GM12875 (cell line): ENCODE results near the gene PAX4.

Experiments used
- H3K4me3 ChIP-seq: one replicate; pipeline ENCODE4 v1.5.1; 2011; ENCODE audit warnings: low read depth, low read length, control low read depth
- TF ChIP-seq, protein P1 (sequence below): IDR thresholded peaks from 2 replicates; pipeline ENCODE4 v1.5.1; 2011; ENCODE audit warnings: low read depth, mild to moderate bottlenecking, control low read depth, inconsistent platforms, low read length, moderate library complexity, borderline replicate concordance; ENCODE audit not compliant: insufficient read depth

The PAX4 gene, protein sequence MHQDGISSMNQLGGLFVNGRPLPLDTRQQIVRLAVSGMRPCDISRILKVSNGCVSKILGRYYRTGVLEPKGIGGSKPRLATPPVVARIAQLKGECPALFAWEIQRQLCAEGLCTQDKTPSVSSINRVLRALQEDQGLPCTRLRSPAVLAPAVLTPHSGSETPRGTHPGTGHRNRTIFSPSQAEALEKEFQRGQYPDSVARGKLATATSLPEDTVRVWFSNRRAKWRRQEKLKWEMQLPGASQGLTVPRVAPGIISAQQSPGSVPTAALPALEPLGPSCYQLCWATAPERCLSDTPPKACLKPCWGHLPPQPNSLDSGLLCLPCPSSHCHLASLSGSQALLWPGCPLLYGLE

DNA sequence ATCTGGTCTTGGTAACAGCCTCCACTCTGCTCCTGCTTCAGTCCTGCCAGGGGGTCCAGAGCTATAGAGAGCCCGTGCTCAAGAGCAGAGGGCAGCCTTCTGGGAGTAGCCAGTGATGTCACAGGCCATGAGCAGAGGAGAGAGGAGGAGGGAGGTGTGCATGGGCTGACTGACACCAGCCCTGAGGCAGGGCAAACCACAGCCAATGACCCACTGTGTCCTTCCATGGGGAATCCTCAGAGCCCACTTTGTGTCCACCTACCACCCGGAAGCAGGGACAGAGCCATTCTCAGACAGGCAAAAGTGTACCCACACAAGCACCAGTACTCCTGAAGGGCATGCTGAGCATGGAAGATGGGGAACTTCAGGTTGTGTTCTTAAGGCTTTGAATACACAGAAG lies at the start of gene PAX4:
Gene PAX4 (minus strand): TSS at position 101 of the 400 bp plus-strand sequence. CDS start 2,214 bp downstream, outside the sequence.
- no peak within 1 kb of the TSS for H3K4me3 ChIP-seq
- TF ChIP-seq, protein P1, sequence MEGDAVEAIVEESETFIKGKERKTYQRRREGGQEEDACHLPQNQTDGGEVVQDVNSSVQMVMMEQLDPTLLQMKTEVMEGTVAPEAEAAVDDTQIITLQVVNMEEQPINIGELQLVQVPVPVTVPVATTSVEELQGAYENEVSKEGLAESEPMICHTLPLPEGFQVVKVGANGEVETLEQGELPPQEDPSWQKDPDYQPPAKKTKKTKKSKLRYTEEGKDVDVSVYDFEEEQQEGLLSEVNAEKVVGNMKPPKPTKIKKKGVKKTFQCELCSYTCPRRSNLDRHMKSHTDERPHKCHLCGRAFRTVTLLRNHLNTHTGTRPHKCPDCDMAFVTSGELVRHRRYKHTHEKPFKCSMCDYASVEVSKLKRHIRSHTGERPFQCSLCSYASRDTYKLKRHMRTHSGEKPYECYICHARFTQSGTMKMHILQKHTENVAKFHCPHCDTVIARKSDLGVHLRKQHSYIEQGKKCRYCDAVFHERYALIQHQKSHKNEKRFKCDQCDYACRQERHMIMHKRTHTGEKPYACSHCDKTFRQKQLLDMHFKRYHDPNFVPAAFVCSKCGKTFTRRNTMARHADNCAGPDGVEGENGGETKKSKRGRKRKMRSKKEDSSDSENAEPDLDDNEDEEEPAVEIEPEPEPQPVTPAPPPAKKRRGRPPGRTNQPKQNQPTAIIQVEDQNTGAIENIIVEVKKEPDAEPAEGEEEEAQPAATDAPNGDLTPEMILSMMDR, result no peak

DNA sequence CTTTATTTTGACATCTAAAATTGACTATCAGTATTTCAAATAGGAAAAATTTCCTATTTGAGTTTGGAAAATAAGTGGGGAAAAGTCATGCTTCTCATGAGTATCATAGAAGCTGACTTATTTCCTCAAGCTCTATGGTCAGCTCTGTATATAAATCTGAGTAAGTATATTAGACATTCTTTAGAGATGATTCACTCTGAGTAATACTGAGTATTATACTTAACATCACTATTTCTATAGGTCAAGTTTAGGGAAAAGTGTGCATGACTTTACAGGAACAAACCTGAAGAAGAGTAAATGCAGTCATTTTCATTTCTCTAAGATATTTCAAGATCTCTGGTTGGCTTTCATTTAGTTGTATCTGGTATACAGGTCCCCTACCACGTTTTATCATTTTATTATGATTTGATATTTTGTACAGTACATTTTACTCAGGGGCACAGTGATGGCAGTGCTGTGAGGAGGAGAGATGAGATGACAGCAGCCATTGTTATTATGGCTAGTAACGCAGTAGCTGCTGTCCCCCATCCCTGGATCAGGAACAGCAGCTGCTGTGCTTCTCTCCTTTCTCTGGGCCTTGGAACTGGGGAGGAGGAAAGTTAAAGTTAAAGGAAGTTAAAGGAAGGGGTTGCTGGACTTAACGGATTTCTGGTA lies 49.2 kb upstream of the PAX4 start:
- H3K4me3 ChIP-seq, result no peak overlapping the region
- TF ChIP-seq, protein P1, result no peak

DNA sequence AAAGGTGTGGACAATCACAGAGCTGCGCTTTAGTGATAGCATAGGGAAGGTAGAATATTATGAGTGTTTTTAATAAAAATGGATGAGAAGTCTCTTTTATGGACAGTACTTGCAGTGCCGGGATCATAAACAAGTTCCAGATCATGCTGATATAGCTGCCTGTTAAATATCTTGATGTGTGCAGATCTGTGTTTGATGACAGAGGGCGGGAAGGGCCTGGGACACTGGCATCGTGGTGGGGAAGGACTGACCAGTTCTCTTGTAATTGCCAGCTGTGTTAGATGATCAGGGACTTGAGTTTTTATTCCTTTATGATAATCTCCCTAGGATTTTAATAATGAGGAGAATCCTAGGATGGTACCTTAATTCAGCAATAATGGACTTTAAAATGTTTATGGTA lies 48.7 kb upstream of the PAX4 start:
- H3K4me3 ChIP-seq, result no peak overlapping the region
- TF ChIP-seq, protein P1, result no peak

DNA sequence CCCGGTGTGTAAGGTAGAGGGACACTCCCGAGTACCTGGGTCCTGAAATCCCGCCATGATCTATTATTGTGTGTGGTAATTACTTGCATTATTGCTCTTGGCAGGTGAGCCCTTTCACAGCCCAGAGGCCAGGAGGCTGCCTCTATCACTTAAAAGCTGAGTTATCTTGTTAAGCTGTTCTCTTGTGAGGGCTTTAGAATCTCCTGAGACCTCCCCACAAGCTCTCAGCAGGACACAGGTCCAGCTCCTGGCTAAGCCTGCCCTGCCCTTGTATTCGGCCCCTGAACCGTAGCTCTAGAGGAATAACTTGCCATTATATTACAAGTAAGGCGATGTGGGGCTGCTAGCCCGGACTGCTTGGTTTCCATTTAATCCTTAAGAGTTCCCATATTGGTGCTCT lies 48.0 kb upstream of the PAX4 start:
- H3K4me3 ChIP-seq, result no peak overlapping the region

DNA sequence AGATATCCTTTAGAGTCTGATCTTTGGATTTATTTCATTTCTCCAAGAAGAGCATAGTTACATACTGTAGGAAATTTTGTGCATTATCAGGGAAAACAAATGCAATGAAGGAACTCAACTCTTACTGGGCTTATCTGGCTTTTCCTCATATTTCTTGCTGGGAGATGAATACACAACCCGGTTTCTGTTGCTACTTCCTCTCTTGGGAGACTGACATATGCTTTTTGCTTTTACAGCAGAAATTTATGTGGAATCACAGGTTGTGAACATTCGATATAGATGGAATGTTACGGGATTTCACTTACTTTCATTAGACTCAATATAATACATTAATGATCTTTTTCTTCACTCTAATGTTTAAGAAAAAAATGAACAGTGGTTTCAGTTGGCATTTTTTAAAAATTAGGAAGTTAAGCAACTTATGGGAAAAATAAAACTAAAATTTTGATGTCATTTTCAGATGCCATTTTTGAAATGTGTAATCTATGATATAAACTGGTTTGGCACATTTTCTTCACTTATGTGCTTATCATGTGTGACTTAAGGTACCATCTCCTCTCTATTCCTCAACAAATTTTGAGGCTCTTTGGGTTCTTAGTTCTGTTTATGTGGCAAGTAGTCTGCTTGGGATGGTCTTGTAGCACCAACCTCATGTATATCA lies 41.2 kb upstream of the PAX4 start:
- H3K4me3 ChIP-seq, result no peak overlapping the region
- TF ChIP-seq, protein P1, result no peak

More for the DNA sequence above, 48.0 kb upstream of the PAX4 start:
- TF ChIP-seq, protein P1, result no peak

DNA sequence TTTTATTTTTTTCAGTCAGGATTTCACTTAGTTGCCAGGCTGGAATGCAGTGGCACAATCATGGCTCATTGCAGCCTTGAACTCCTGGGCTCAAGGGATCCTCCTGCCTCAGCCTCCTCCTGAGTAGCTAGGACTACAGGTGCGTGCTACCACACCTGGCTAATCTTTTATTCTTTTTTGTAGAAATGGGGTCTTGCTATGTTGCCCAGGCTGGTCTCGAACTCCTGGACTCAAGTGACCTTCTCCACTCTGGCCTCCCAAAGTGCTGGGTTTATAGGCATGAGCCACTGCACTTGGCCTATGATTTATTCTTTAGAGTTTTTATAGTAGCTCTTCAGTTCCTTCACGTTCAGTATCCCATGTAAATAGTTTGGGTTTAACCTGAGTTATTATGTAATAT lies 39.6 kb upstream of the PAX4 start:
- no peak overlapping the region for H3K4me3 ChIP-seq
- TF ChIP-seq, protein P1, result no peak

DNA sequence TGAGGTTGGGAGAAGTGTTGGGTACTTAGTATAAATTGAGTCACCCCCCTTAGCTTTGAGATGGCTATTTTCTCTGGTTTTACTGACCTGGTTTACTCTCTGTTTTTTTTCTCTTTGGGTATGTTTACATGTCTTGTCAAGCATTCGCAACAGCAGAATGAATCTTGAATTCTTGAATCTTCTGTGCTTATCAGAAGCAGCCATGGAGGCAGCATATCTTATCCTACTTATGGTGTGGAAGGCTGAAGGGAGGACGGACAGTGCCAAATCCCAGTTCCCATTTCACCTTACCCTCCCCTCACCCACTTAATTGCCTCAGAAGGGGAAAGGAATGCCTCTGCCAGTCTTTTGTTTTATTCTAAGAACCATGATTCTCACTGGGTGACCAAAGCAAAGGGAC lies 37.8 kb upstream of the PAX4 start:
- TF ChIP-seq, protein P1, result no peak
- H3K4me3 ChIP-seq, result no peak overlapping the region
